Panc1 (cell line): ENCODE data around the gene KCNMA1. TPM values are rescaled to one million over a fixed set of nuclear protein-coding genes. Genes with fewer than 3 reads are reported as not detected.

Experiments used
- ATAC-seq: fragments of 200-7000 bp; cut with Tn5 transposase; 2 replicates; pipeline ENCODE4 v1.9.1; 2020; ENCODE audit warnings: mild to moderate bottlenecking, moderate library complexity
- BruUV-seq: library from RNA; stranded (reverse); fragments of 400-500 nt; replicated peaks from 2 replicates; lab custom pipeline; 2021; lab: Mats Ljungman, UMichigan
- CTCF ChIA-PET: fragments of 300-600 bp; sonication (Branson Sonifier 250); formaldehyde crosslinking; loops from one replicate; lab custom pipeline; 2022; ENCODE audit warnings: antibody characterized with exemption; lab: Charles Lee
- POLR2A ChIA-PET: fragments of 300-600 bp; sonication (Branson Sonifier 250); formaldehyde crosslinking; loops from one replicate; lab custom pipeline; 2022; ENCODE audit warnings: antibody characterized with exemption; lab: Charles Lee
- DNase-seq: peaks from one replicate; pipeline ENCODE4 v3.0.0-alpha.2; 2010; ENCODE audit warnings: low read depth, low spot score
- H3K27ac ChIP-seq: 2 replicates; pipeline ENCODE4 v1.5.1; 2011; ENCODE audit warnings: mild to moderate bottlenecking, low read length, inconsistent platforms
- H3K27me3 ChIP-seq: fragments of 200-500 bp; sonication (Bioruptor generic); 2 replicates; pipeline ENCODE4 v1.6.0; 2014; ENCODE audit warnings: low read length, inconsistent platforms; ENCODE audit not compliant: control insufficient read depth, insufficient read depth
- H3K36me3 ChIP-seq: fragments of 200-500 bp; sonication (Bioruptor generic); 2 replicates; pipeline ENCODE4 v1.5.1; 2014; ENCODE audit warnings: inconsistent platforms, mild to moderate bottlenecking, low read length, moderate library complexity; ENCODE audit not compliant: control insufficient read depth, insufficient read depth
- H3K4me1 ChIP-seq: 2 replicates; pipeline ENCODE4 v1.5.1; 2011; ENCODE audit warnings: inconsistent platforms, mild to moderate bottlenecking, low read length, moderate library complexity; ENCODE audit not compliant: control insufficient read depth, insufficient read depth
- H3K4me3 ChIP-seq, 2 experiments: 2 replicates each; pipeline ENCODE4 v1.5.1; 2011 to 2012; ENCODE audit warnings: low read depth in 2 of 2, low read length in 2 of 2, mild to moderate bottlenecking in 2 of 2, inconsistent platforms in 1 of 2, moderate library complexity in 1 of 2
- H3K9me3 ChIP-seq: fragments of 200-500 bp; sonication (Bioruptor generic); 2 replicates; pipeline ENCODE4 v1.5.1; 2014; ENCODE audit warnings: low read depth, mild to moderate bottlenecking, inconsistent platforms, low read length, moderate library complexity; ENCODE audit not compliant: control insufficient read depth, insufficient read depth
- POLR2AphosphoS5 ChIP-seq: IDR thresholded peaks from 2 replicates; pipeline ENCODE4 v1.6.1; 2012; ENCODE audit warnings: mild to moderate bottlenecking, low read depth, low read length, moderate library complexity
- REST ChIP-seq, 2 experiments: IDR thresholded peaks; 2 replicates each; pipeline ENCODE4 v1.6.1; 2011 to 2012; ENCODE audit warnings: low read depth in 2 of 2, control low read depth in 1 of 2, low read length in 1 of 2, mild to moderate bottlenecking in 1 of 2, moderate library complexity in 1 of 2; ENCODE audit not compliant: insufficient read depth in 1 of 2
- SIN3A ChIP-seq: IDR thresholded peaks from 2 replicates; pipeline ENCODE4 v1.6.1; 2012; ENCODE audit warnings: low read depth, mild to moderate bottlenecking, low read length, moderate library complexity, borderline replicate concordance; ENCODE audit not compliant: insufficient read depth
- TCF7L2 ChIP-seq: IDR thresholded peaks from 2 replicates; pipeline ENCODE4 v1.6.1; 2011; ENCODE audit warnings: mild to moderate bottlenecking, low read depth, low read length, inconsistent platforms
- in situ Hi-C: cut with HindIII; loops from 2 replicates; pipeline ENCODE4 v1.10.0; 2016; ENCODE audit warnings: low sequenced_read_pairs, low pct_unique_long_range_greater_than_20kb
- intact Hi-C: fragments of 100-400 bp; cut with micrococcal nuclease; formaldehyde crosslinking; loops from one replicate; pipeline ENCODE4 v1.10.0; 2022; ENCODE audit not compliant: unreplicated experiment
- total RNA-seq: library from RNA; stranded (reverse); gene quantifications from one replicate; pipeline ENCODE4 v1.2.1, GENCODE V29; 2021; ENCODE audit not compliant: unreplicated experiment
- TF ChIP-seq, protein P1 (sequence below): fragments of 450-650 bp; IDR thresholded peaks from 2 replicates; pipeline ENCODE4 v1.5.1; 2017; ENCODE audit warnings: mild to moderate bottlenecking

Gene KCNMA1
- total RNA-seq, 1 experiment from 2014 or later: 91.9 TPM

- no peak for ATAC-seq
- TF ChIP-seq, protein P1, sequence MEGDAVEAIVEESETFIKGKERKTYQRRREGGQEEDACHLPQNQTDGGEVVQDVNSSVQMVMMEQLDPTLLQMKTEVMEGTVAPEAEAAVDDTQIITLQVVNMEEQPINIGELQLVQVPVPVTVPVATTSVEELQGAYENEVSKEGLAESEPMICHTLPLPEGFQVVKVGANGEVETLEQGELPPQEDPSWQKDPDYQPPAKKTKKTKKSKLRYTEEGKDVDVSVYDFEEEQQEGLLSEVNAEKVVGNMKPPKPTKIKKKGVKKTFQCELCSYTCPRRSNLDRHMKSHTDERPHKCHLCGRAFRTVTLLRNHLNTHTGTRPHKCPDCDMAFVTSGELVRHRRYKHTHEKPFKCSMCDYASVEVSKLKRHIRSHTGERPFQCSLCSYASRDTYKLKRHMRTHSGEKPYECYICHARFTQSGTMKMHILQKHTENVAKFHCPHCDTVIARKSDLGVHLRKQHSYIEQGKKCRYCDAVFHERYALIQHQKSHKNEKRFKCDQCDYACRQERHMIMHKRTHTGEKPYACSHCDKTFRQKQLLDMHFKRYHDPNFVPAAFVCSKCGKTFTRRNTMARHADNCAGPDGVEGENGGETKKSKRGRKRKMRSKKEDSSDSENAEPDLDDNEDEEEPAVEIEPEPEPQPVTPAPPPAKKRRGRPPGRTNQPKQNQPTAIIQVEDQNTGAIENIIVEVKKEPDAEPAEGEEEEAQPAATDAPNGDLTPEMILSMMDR: no peak
- TF ChIP-seq TCF7L2 (no peak), SIN3A (no peak), POLR2AphosphoS5 (no peak), REST (IDR thresholded peaks at IDR 0.05; ENCODE audit: insufficient read depth in 1 of 2, low read depth in 2 of 2, low read length in 1 of 2) (no peak)
- in situ Hi-C loops (no loop called here), intact Hi-C loops (no loop called here)
- POLR2A ChIA-PET: no interaction called here
- Histone ChIP-seq H3K27me3 (no peaks in the 10 kb centered on the region), H3K4me1 (no peaks in the 10 kb centered on the region), H3K4me3 (no peak overlapping the region), H3K36me3 (no peaks in the 10 kb centered on the region), H3K9me3 (no peaks in the 10 kb centered on the region), H3K27ac (no peak overlapping the region)
- no TSS peak for BruUV-seq
- CTCF ChIA-PET: no interaction called here
- DNase-seq: no peak
These were observed 390.3 kb downstream of the KCNMA1 start for GRCh38 chr10:77247031-77247990.

DNA sequence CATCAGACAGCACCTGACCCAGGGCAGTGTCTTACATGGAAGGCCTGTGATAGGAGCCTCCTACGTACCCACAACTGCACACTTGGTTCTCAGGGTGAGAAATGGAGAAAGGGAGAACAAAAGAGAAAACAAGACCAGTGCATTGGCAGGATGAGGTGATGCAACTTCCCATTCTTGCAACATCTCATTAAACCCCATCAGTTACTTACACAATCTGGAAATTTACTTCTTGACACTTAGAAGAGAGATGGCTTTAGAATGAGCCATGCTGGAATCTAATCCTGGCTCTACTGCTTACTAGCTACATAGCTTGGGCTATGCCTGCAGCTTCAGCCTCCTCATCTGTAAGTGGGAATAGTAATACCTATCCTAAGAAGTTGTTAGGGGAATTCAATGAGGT is 391.7 kb downstream of the KCNMA1 start:
- in situ Hi-C loops: no loop called here
- intact Hi-C loops: no loop called here
- H3K27ac ChIP-seq: no peak overlapping the region
- CTCF ChIA-PET: no interaction called here
- TF ChIP-seq REST (IDR thresholded peaks at IDR 0.05; ENCODE audit: insufficient read depth in 1 of 2, low read depth in 2 of 2, low read length in 1 of 2) (no peak), POLR2AphosphoS5 (no peak), SIN3A (no peak), TCF7L2 (no peak)
- TF ChIP-seq, protein P1: no peak
- peaks cover under 1% of the 10 kb centered on the region; the same call in 1 of the 2 replicates for H3K4me1 ChIP-seq
- H3K36me3 ChIP-seq: no peaks in the 10 kb centered on the region
- BruUV-seq: no TSS peak
- DNase-seq (no peak), ATAC-seq (no peak)
- POLR2A ChIA-PET: no interaction called here
- no peak overlapping the region for H3K4me3 ChIP-seq
- no peaks in the 10 kb centered on the region for H3K9me3 ChIP-seq
- H3K27me3 ChIP-seq: no peaks in the 10 kb centered on the region
